Measurements from ENCODE around the gene SRM. TPM values are rescaled to one million over a fixed set of nuclear protein-coding genes. Genes with fewer than 3 reads are reported as not detected.

Gene SRM
- total and polyA plus RNA-seq, 2 of the 13 experiments (the other 11 are each of a cell fraction or from before 2014, with no cell fraction given): 27.9 to 31.8 TPM

DNA sequence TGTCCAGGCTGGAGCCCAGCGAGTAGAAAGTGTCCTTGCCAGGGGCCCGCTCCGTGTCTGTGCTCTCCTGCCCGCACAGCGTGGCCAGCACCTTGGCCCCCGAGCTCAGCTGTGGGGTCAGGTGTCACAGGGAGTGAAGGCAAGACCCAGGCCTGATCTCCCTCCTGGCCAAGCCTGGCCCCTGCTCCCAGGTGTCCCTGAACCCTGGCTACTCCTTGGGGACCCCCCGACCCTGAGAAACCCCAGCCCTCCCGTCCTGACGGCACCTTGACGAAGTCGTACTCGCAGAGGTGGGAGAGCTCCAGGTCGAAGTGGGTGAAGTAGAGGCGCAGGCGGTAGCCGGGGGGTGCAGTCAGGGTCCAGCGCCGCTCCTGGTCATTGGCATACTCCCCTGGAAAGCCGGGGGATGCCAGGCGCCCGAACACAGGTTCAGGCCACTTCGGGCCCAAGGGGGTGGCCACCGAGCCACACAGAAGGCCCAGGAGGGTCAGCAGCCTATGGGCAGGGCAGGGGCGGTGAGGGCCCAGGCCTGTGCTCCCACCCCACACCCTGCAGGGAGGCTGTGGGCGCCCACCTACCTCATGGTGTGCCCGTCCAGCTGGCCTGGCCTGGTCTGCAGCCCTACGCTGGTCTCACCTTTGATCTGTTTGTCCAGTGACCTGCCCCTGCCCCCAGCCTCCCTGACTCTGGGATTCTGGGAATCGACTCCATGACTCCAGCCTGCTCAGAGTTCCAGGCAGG is 13.0 kb downstream of the SRM start, which contains the start of gene MASP2 (continued):
- no peak for TF ChIP-seq ISX (CRISPR knock-in tag; conservative IDR thresholded peaks at IDR 0.05)
- no peak for TF ChIP-seq CCDC6 (CRISPR knock-in tag; IDR thresholded peaks at IDR 0.05)
- no peak for TF ChIP-seq NFYB (CRISPR knock-in tag; IDR thresholded peaks at IDR 0.05)
- no peak for TF ChIP-seq ZNF850 (CRISPR knock-in tag; conservative IDR thresholded peaks at IDR 0.05)
- TF ChIP-seq, protein P1, sequence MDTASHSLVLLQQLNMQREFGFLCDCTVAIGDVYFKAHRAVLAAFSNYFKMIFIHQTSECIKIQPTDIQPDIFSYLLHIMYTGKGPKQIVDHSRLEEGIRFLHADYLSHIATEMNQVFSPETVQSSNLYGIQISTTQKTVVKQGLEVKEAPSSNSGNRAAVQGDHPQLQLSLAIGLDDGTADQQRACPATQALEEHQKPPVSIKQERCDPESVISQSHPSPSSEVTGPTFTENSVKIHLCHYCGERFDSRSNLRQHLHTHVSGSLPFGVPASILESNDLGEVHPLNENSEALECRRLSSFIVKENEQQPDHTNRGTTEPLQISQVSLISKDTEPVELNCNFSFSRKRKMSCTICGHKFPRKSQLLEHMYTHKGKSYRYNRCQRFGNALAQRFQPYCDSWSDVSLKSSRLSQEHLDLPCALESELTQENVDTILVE (CRISPR knock-in tag; IDR thresholded peaks at IDR 0.05): no peak
- TF ChIP-seq ZFP1 (CRISPR knock-in tag; IDR thresholded peaks at IDR 0.05): no peak
- peak; percentile 71 for TF ChIP-seq ZBTB7B (CRISPR knock-in tag; IDR thresholded peaks at IDR 0.05)
- TF ChIP-seq, protein P2, sequence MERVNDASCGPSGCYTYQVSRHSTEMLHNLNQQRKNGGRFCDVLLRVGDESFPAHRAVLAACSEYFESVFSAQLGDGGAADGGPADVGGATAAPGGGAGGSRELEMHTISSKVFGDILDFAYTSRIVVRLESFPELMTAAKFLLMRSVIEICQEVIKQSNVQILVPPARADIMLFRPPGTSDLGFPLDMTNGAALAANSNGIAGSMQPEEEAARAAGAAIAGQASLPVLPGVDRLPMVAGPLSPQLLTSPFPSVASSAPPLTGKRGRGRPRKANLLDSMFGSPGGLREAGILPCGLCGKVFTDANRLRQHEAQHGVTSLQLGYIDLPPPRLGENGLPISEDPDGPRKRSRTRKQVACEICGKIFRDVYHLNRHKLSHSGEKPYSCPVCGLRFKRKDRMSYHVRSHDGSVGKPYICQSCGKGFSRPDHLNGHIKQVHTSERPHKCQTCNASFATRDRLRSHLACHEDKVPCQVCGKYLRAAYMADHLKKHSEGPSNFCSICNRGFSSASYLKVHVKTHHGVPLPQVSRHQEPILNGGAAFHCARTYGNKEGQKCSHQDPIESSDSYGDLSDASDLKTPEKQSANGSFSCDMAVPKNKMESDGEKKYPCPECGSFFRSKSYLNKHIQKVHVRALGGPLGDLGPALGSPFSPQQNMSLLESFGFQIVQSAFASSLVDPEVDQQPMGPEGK (CRISPR knock-in tag; IDR thresholded peaks at IDR 0.05): peak; percentile 77
- no peak for TF ChIP-seq NFE2L2 (IDR thresholded peaks at IDR 0.05; ENCODE audit: low read length)
- no peak for TF ChIP-seq ATAD3A (CRISPR knock-in tag; IDR thresholded peaks at IDR 0.05)
- TF ChIP-seq PLRG1 (conservative IDR thresholded peaks at IDR 0.05): no peak
- TF ChIP-seq HIVEP1 (CRISPR knock-in tag; IDR thresholded peaks at IDR 0.05): 0 out of 2 replicates have a peak, but pooled peaks have one; percentile 34
- TF ChIP-seq, protein P3, sequence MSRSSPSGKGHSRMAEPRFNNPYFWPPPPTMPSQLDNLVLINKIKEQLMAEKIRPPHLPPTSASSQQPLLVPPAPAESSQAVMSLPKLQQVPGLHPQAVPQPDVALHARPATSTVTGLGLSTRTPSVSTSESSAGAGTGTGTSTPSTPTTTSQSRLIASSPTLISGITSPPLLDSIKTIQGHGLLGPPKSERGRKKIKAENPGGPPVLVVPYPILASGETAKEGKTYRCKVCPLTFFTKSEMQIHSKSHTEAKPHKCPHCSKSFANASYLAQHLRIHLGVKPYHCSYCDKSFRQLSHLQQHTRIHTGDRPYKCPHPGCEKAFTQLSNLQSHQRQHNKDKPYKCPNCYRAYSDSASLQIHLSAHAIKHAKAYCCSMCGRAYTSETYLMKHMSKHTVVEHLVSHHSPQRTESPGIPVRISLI (CRISPR knock-in tag; IDR thresholded peaks at IDR 0.05; ENCODE audit: borderline replicate concordance): no peak
- TF ChIP-seq SUZ12 (IDR thresholded peaks at IDR 0.05; ENCODE audit: low read depth, low read length): no peak
- TF ChIP-seq CBFB (CRISPR knock-in tag; IDR thresholded peaks at IDR 0.05): no peak
- peak; percentile 86 for TF ChIP-seq MYC (CRISPR knock-in tag; IDR thresholded peaks at IDR 0.05; ENCODE audit: borderline replicate concordance)
- TF ChIP-seq, protein P4, sequence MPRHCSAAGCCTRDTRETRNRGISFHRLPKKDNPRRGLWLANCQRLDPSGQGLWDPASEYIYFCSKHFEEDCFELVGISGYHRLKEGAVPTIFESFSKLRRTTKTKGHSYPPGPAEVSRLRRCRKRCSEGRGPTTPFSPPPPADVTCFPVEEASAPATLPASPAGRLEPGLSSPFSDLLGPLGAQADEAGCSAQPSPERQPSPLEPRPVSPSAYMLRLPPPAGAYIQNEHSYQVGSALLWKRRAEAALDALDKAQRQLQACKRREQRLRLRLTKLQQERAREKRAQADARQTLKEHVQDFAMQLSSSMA (CRISPR knock-in tag; IDR thresholded peaks at IDR 0.05): peak; percentile 34; the same call in 1 of the 2 replicates
- TF ChIP-seq, protein P5, sequence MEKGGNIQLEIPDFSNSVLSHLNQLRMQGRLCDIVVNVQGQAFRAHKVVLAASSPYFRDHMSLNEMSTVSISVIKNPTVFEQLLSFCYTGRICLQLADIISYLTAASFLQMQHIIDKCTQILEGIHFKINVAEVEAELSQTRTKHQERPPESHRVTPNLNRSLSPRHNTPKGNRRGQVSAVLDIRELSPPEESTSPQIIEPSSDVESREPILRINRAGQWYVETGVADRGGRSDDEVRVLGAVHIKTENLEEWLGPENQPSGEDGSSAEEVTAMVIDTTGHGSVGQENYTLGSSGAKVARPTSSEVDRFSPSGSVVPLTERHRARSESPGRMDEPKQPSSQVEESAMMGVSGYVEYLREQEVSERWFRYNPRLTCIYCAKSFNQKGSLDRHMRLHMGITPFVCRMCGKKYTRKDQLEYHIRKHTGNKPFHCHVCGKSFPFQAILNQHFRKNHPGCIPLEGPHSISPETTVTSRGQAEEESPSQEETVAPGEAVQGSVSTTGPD (CRISPR knock-in tag; IDR thresholded peaks at IDR 0.05): no peak
- TF ChIP-seq NCOR1 (IDR thresholded peaks at IDR 0.05; ENCODE audit: borderline replicate concordance, low read length): no peak
- TF ChIP-seq MED1 (CRISPR knock-in tag; IDR thresholded peaks at IDR 0.05): peak; percentile 67
- 0 out of 2 replicates have a peak, but pooled peaks have one; percentile 26 for TF ChIP-seq ZNF619 (CRISPR knock-in tag; IDR thresholded peaks at IDR 0.05)
- TF ChIP-seq SIN3A (IDR thresholded peaks at IDR 0.05; ENCODE audit: borderline replicate concordance, low read depth, low read length): no peak
- TF ChIP-seq, protein P6, sequence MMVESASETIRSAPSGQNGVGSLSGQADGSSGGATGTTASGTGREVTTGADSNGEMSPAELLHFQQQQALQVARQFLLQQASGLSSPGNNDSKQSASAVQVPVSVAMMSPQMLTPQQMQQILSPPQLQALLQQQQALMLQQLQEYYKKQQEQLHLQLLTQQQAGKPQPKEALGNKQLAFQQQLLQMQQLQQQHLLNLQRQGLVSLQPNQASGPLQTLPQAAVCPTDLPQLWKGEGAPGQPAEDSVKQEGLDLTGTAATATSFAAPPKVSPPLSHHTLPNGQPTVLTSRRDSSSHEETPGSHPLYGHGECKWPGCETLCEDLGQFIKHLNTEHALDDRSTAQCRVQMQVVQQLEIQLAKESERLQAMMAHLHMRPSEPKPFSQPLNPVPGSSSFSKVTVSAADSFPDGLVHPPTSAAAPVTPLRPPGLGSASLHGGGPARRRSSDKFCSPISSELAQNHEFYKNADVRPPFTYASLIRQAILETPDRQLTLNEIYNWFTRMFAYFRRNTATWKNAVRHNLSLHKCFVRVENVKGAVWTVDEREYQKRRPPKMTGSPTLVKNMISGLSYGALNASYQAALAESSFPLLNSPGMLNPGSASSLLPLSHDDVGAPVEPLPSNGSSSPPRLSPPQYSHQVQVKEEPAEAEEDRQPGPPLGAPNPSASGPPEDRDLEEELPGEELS (CRISPR knock-in tag; IDR thresholded peaks at IDR 0.05): peak; percentile 41; the same call in 1 of the 2 replicates
